Gastrocnemius medialis (tissue), 4 donors: ENCODE results near the gene PTPRN2. TPM values are rescaled to one million over a fixed set of nuclear protein-coding genes. Genes with fewer than 3 reads are reported as not detected.

Experiments used
- ATAC-seq, 2 donors: fragments of 150-250 bp; one replicate each; pipeline ENCODE4 v1.9.1; 2016
- DNase-seq, 2 donors: peaks; one replicate each; pipeline ENCODE4 v3.0.0-alpha.2; 2019
- H3K27ac ChIP-seq, 4 donors: fragments of 200-600 bp; sonication (generic); 1 replicate in 1 of 4; 2 replicates in 3 of 4; pipeline ENCODE4 v1.5.1; 2016 to 2018; ENCODE audit warnings: mild to moderate bottlenecking in 2 of 4, moderate library complexity in 1 of 4
- H3K27me3 ChIP-seq, 3 donors: fragments of 200-600 bp; sonication (generic) in 2 of 3; 1 replicate in 1 of 3; 2 replicates in 2 of 3; pipeline versions ENCODE4 v1.5.1 to v1.6.0; 2016 to 2019; ENCODE audit warnings: mild to moderate bottlenecking in 1 of 3, moderate library complexity in 1 of 3
- H3K36me3 ChIP-seq, 2 donors: fragments of 200-600 bp; sonication (generic) in 1 of 2; one replicate each; pipeline ENCODE4 v1.5.1; 2017 to 2018
- H3K4me1 ChIP-seq, 2 donors: fragments of 200-600 bp; sonication (generic) in 1 of 2; one replicate each; pipeline ENCODE4 v1.5.1; 2016 to 2017; ENCODE audit warnings: mild to moderate bottlenecking in 2 of 2
- H3K4me3 ChIP-seq, 4 donors: fragments of 200-600 bp; sonication (generic) in 3 of 4; 1 replicate in 1 of 4; 2 replicates in 3 of 4; pipeline ENCODE4 v1.5.1; 2016 to 2019; ENCODE audit warnings: mild to moderate bottlenecking in 2 of 4
- H3K9me3 ChIP-seq, 3 donors: fragments of 200-600 bp; sonication (generic) in 2 of 3; 1 replicate in 1 of 3; 2 replicates in 2 of 3; pipeline ENCODE4 v1.5.1; 2016 to 2019
- POLR2A ChIP-seq, 2 donors: fragments of 450-650 bp; IDR thresholded peaks; one replicate each; pipeline ENCODE4 v1.6.1; 2017; ENCODE audit warnings: antibody characterized with exemption in 2 of 2, mild to moderate bottlenecking in 2 of 2, moderate library complexity in 2 of 2
- in situ Hi-C, 4 donors: fragments of 200-750 bp; cut with MboI; loops; one replicate each; pipeline versions ENCODE4 v1.15.0 to v1.8.0; 2017; ENCODE audit warnings: low sequenced_read_pairs in 4 of 4
- intact Hi-C: fragments of 100-400 bp; cut with DNase I; formaldehyde crosslinking; loops from one replicate; pipeline ENCODE4 v1.15.1; 2023; ENCODE audit warnings: low total_unique reads
- total RNA-seq, 4 donors: library from RNA; depleted of rRNA; stranded (reverse); fragments of >200 nt; gene quantifications; one replicate each; pipeline versions ENCODE4 v1.1.0 to v1.2.3, GENCODE V29; 2016
- TF ChIP-seq, protein P1 (sequence below), 5 experiments: fragments of 450-650 bp in 3 of 5; fragments of 200-600 bp in 2 of 5; sonication (generic) in 2 of 5; IDR thresholded peaks in 4 of 5; conservative IDR thresholded peaks in 1 of 5; 1 replicate in 4 of 5; 2 replicates in 1 of 5; pipeline ENCODE4 v1.5.1; 2016 to 2019; ENCODE audit warnings: antibody characterized with exemption in 5 of 5, mild to moderate bottlenecking in 3 of 5, moderate library complexity in 3 of 5

PTPRN2 gene
- total RNA-seq, 4 donors from 2014 or later: 0.66 to 0.85 (median 0.81) TPM

DNA sequence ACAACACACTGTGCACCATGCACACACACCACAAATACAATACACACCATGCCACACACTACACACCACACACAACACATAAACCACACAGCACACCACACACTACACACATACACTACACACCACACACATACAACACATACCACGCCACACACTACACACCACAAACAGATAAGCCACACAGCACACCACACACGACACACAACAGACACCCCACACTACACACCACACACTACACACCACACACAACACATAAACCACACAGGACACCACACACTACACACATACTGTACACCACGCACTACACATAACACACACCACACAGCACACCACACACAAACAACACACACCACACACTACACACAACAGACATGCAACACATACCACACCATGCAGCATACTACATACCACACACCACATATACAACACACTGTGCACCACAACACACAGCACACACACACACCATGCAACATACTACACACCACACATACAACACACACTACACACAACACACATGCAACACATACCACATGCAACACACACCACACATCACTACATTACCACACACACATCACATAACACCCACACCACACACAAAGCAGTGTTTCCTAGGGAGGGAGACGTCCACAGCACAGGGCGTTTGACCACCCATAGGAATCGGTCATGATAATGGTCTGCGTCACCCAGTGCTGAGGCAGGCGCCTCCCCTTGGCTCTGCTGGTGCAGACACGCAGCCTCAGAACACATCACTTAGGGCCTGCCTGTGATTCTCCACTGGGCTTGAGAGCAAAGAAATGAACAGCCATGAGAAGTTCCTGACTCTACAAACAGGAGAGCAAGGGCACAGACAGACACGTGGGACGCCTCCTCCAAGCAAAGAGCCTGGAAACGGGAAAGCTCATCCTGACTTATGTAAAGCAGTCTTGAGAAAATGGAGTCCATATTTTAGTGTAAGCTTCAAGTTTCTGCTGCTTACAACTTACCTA is 458.3 kb downstream of the PTPRN2 start:
- intact Hi-C loops: no loop called here
- in situ Hi-C loops: no loop called here
- no peaks in the 10 kb centered on the region for H3K4me1 ChIP-seq

DNA sequence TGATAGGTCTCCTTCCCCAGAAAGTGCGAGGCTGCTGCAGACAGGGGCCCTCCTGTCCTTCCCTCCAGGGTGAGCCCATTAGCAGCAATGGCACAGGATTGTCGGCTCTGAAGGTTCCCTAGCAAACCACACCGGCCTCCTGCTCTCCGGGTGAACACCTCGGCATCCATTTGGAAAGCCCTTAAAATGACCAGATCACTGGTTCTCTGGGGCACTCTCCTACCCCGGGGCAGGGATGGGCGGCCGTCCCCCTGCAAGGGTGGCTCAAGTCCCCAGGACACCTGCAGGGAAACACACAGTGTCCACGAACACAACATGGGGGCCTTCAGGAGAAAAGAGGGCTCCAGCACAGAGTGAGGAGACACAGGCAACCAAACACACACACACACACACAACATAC is 459.1 kb downstream of the PTPRN2 start:
- Histone ChIP-seq H3K36me3 (no peaks in the 10 kb centered on the region), H3K9me3 (no peaks in the 10 kb centered on the region), H3K27ac (no peak overlapping the region), H3K4me3 (no peak overlapping the region), H3K4me1 (no peaks in the 10 kb centered on the region), H3K27me3 (no peaks in the 10 kb centered on the region)
- ATAC-seq (no peak), DNase-seq (no peak)
- intact Hi-C loops: no loop called here
- in situ Hi-C loops: no loop called here
- TF ChIP-seq, protein P1, sequence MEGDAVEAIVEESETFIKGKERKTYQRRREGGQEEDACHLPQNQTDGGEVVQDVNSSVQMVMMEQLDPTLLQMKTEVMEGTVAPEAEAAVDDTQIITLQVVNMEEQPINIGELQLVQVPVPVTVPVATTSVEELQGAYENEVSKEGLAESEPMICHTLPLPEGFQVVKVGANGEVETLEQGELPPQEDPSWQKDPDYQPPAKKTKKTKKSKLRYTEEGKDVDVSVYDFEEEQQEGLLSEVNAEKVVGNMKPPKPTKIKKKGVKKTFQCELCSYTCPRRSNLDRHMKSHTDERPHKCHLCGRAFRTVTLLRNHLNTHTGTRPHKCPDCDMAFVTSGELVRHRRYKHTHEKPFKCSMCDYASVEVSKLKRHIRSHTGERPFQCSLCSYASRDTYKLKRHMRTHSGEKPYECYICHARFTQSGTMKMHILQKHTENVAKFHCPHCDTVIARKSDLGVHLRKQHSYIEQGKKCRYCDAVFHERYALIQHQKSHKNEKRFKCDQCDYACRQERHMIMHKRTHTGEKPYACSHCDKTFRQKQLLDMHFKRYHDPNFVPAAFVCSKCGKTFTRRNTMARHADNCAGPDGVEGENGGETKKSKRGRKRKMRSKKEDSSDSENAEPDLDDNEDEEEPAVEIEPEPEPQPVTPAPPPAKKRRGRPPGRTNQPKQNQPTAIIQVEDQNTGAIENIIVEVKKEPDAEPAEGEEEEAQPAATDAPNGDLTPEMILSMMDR (IDR thresholded peaks at IDR 0.05 in 4 of 5, conservative IDR thresholded peaks at IDR 0.05 in 1 of 5): no peak
- TF ChIP-seq POLR2A (IDR thresholded peaks at IDR 0.05): no peak

More for the DNA sequence above, 458.3 kb downstream of the PTPRN2 start:
- Histone ChIP-seq H3K4me3 (no peak overlapping the region), H3K36me3 (no peaks in the 10 kb centered on the region), H3K27ac (no peak overlapping the region), H3K9me3 (no peaks in the 10 kb centered on the region), H3K27me3 (no peaks in the 10 kb centered on the region)
- no peak for TF ChIP-seq POLR2A (IDR thresholded peaks at IDR 0.05)
- TF ChIP-seq, protein P1 (IDR thresholded peaks at IDR 0.05 in 4 of 5, conservative IDR thresholded peaks at IDR 0.05 in 1 of 5): no peak
- DNase-seq (no peak), ATAC-seq (no peak)

DNA sequence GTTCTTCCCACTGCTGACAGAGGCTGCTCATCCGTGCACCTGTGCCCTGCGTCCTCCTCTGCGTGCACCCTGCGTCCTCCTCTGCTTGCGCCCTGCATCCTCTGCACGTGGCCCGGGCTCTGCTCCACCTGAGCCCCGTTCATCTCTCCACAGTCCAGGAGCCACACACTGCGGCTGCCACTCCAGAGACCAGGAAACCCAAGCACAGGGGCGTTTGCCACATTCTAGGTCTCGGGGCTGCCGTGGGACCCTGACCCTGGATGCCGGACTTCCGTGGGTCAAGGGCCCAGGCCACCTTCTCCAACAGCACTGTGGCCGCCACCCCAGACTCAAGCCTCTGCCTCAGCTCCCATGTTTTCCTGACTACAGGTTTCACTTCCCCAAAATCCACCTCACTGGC is 460.4 kb downstream of the PTPRN2 start:
- intact Hi-C loops: no loop called here
- in situ Hi-C loops: no loop called here
- TF ChIP-seq POLR2A (IDR thresholded peaks at IDR 0.05): no peak
- TF ChIP-seq, protein P1 (IDR thresholded peaks at IDR 0.05 in 4 of 5, conservative IDR thresholded peaks at IDR 0.05 in 1 of 5): no peak

DNA sequence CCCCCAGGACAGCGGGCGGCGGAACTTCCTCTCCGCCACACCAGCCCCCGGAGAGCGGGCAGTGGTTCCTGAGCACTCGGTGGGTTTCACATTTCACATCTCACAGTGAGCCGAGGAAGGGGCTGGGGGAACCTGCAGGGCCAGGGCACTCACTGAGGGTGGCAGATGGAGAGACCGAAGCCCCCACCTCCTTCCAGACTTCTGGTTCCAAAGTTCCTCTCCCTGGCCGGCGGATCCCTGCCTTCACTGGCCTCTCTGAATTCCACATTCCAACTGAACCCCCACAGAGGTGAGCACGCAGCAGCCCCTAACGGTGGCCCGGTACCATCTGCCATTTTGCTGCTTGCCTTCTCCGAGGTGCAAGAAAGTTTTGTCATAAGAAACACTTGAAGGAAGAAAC is 461.0 kb downstream of the PTPRN2 start:
- Histone ChIP-seq H3K9me3 (no peaks in the 10 kb centered on the region), H3K36me3 (no peaks in the 10 kb centered on the region), H3K27ac (no peak overlapping the region), H3K27me3 (no peaks in the 10 kb centered on the region), H3K4me1 (no peaks in the 10 kb centered on the region), H3K4me3 (peak overlapping the region in 1 of 4 donors; percentile 27)
- intact Hi-C loops: no loop called here
- ATAC-seq (no peak), DNase-seq (no peak)
- in situ Hi-C loops: no loop called here
- TF ChIP-seq POLR2A (IDR thresholded peaks at IDR 0.05): no peak
- TF ChIP-seq, protein P1 (IDR thresholded peaks at IDR 0.05 in 4 of 5, conservative IDR thresholded peaks at IDR 0.05 in 1 of 5): no peak

More for the DNA sequence above, 460.4 kb downstream of the PTPRN2 start:
- H3K4me3 ChIP-seq: peak overlapping the region in 1 of 4 donors; percentile 27
- no peaks in the 10 kb centered on the region for H3K36me3 ChIP-seq
- ATAC-seq (no peak), DNase-seq (no peak)
- no peaks in the 10 kb centered on the region for H3K27me3 ChIP-seq
- no peaks in the 10 kb centered on the region for H3K9me3 ChIP-seq
- H3K27ac ChIP-seq: no peak overlapping the region
- no peaks in the 10 kb centered on the region for H3K4me1 ChIP-seq
